H1 (cell line): ENCODE measurements around the gene EPS8. TPM values are rescaled to one million over a fixed set of nuclear protein-coding genes. Genes with fewer than 3 reads are reported as not detected.

Source experiments
- CTCF ChIA-PET: fragments of 300-600 bp; sonication (Branson Sonifier 250); formaldehyde crosslinking; loops from one replicate; lab custom pipeline; 2021; ENCODE audit not compliant: partially characterized antibody; lab: Charles Lee
- POLR2A ChIA-PET: fragments of 300-600 bp; sonication (Branson Sonifier 250); formaldehyde crosslinking; loops from one replicate; lab custom pipeline; 2021; ENCODE audit warnings: inconsistent platforms; ENCODE audit not compliant: partially characterized antibody; lab: Charles Lee
- DNase-seq, 2 experiments: peaks; one replicate each; pipeline versions ENCODE4 v3.0.0 to v3.0.0-alpha.2; 2010 to 2022; ENCODE audit warnings: low spot score in 2 of 2, low read depth in 1 of 2, mixed read lengths in 1 of 2
- FAIRE-seq: peaks from 2 replicates; lab custom pipeline; 2011; peaks lifted over from hg19 to GRCh38; lab: Jason Lieb, UNC
- H2AFZ ChIP-seq: 2 replicates; pipeline ENCODE4 v1.8.1; 2012; ENCODE audit warnings: low read length, inconsistent platforms
- H2AK5ac ChIP-seq: 2 replicates; pipeline ENCODE4 v1.6.1; 2013; ENCODE audit warnings: low read depth, low read length
- H2BK120ac ChIP-seq: replicated peaks from 2 replicates; pipeline ENCODE3; 2013; ENCODE audit warnings: low read depth, low read length, inconsistent platforms
- H2BK12ac ChIP-seq: 2 replicates; pipeline ENCODE4 v1.6.1; 2013; ENCODE audit warnings: low read depth, low read length
- H2BK15ac ChIP-seq: 2 replicates; pipeline ENCODE4 v1.6.1; 2013; ENCODE audit warnings: low read length
- H2BK20ac ChIP-seq: 2 replicates; pipeline ENCODE4 v1.6.1; 2013; ENCODE audit warnings: low read length
- H2BK5ac ChIP-seq: 2 replicates; pipeline ENCODE4 v1.6.1; 2013; ENCODE audit warnings: low read depth, low read length
- H3K14ac ChIP-seq: 2 replicates; pipeline ENCODE4 v1.6.1; 2013; ENCODE audit warnings: inconsistent platforms; ENCODE audit not compliant: insufficient read length
- H3K18ac ChIP-seq: 2 replicates; pipeline ENCODE4 v1.6.1; 2013; ENCODE audit warnings: low read length; ENCODE audit errors: extremely low read depth
- H3K23ac ChIP-seq: 2 replicates; pipeline ENCODE4 v1.6.1; 2013; ENCODE audit warnings: inconsistent platforms; ENCODE audit not compliant: insufficient read length
- H3K23me2 ChIP-seq: 2 replicates; pipeline ENCODE4 v1.6.1; 2013; ENCODE audit warnings: low read depth, low read length
- H3K27ac ChIP-seq: 2 replicates; pipeline ENCODE4 v1.6.1; 2011; ENCODE audit warnings: low read depth, low read length, inconsistent platforms
- H3K27me3 ChIP-seq, 4 experiments: replicated peaks in 1 of 4; 1 replicate in 1 of 4; 2 replicates in 3 of 4; pipeline versions ENCODE4 v1.6.1 to v1.8.1; 2011 to 2013; ENCODE audit warnings: low read length in 3 of 4, mild to moderate bottlenecking in 3 of 4, inconsistent platforms in 2 of 4, mixed read lengths in 2 of 4, moderate library complexity in 1 of 4; ENCODE audit not compliant: control insufficient read depth in 3 of 4, insufficient read depth in 3 of 4; ENCODE audit errors: extremely low read depth in 1 of 4
- H3K36me3 ChIP-seq, 4 experiments: 2 replicates each; pipeline versions ENCODE4 v1.6.1 to v1.8.1; 2011 to 2013; ENCODE audit warnings: mild to moderate bottlenecking in 4 of 4, low read length in 3 of 4, moderate library complexity in 2 of 4, control low read depth in 1 of 4, inconsistent platforms in 1 of 4; ENCODE audit not compliant: insufficient read depth in 4 of 4, control insufficient read depth in 2 of 4
- H3K4ac ChIP-seq: replicated peaks from 2 replicates; pipeline ENCODE3; 2013; ENCODE audit warnings: low read length, low read depth, mixed read lengths, inconsistent platforms; ENCODE audit not compliant: insufficient read length
- H3K4me1 ChIP-seq, 4 experiments: replicated peaks in 1 of 4; 1 replicate in 1 of 4; 2 replicates in 3 of 4; pipeline versions ENCODE4 v1.6.1 to v1.8.1; 2011 to 2013; ENCODE audit warnings: low read length in 3 of 4, inconsistent platforms in 2 of 4, mixed read lengths in 1 of 4; ENCODE audit not compliant: insufficient read depth in 4 of 4, control insufficient read depth in 3 of 4
- H3K4me2 ChIP-seq, 2 experiments: 2 replicates each; pipeline versions ENCODE4 v1.6.1 to v1.8.1; 2011 to 2013; ENCODE audit warnings: low read depth in 2 of 2, low read length in 2 of 2, control low read depth in 1 of 2, inconsistent platforms in 1 of 2, mild to moderate bottlenecking in 1 of 2; ENCODE audit not compliant: insufficient read depth in 1 of 2
- H3K4me3 ChIP-seq, 4 experiments: fragments of 200-600, 300-600 bp in 1 of 4; sonication (generic), shearing (Covaris generic), sonication (Bioruptor Twin) in 1 of 4; 2 replicates each; pipeline versions ENCODE4 v1.5.1 to v1.8.1; 2011 to 2016; ENCODE audit warnings: low read length in 4 of 4, low read depth in 3 of 4, control low read depth in 2 of 4, inconsistent platforms in 2 of 4, mild to moderate bottlenecking in 2 of 4, mixed read lengths in 1 of 4, moderate library complexity in 1 of 4; ENCODE audit not compliant: insufficient read depth in 2 of 4; ENCODE audit errors: extremely low read depth in 1 of 4
- H3K56ac ChIP-seq: replicated peaks from 2 replicates; pipeline ENCODE3; 2013; ENCODE audit warnings: low read depth, mild to moderate bottlenecking, mixed read lengths, low read length, inconsistent platforms; ENCODE audit not compliant: insufficient read length
- H3K79me1 ChIP-seq: 2 replicates; pipeline ENCODE4 v1.6.1; 2013; ENCODE audit warnings: low read depth, low read length, control low read depth
- H3K79me2 ChIP-seq, 2 experiments: 2 replicates each; pipeline versions ENCODE4 v1.6.1 to v1.8.1; 2012 to 2013; ENCODE audit warnings: low read length in 2 of 2, mild to moderate bottlenecking in 2 of 2, inconsistent platforms in 1 of 2; ENCODE audit not compliant: insufficient read depth in 2 of 2, control insufficient read depth in 1 of 2
- H3K9ac ChIP-seq, 4 experiments: replicated peaks in 1 of 4; 1 replicate in 1 of 4; 2 replicates in 3 of 4; pipeline versions ENCODE4 v1.6.1 to v1.8.1; 2011 to 2013; ENCODE audit warnings: low read depth in 3 of 4, low read length in 3 of 4, control low read depth in 2 of 4, mild to moderate bottlenecking in 2 of 4, moderate library complexity in 2 of 4, inconsistent platforms in 1 of 4; ENCODE audit errors: extremely low read depth in 1 of 4
- H3K9me3 ChIP-seq, 2 experiments: 2 replicates each; pipeline versions ENCODE4 v1.6.1 to v1.8.1; 2012 to 2013; ENCODE audit warnings: mild to moderate bottlenecking in 2 of 2, moderate library complexity in 2 of 2, control low read depth in 1 of 2, inconsistent platforms in 1 of 2, low read depth in 1 of 2, low read length in 1 of 2, mixed read lengths in 1 of 2; ENCODE audit not compliant: insufficient read depth in 2 of 2
- H4K20me1 ChIP-seq, 2 experiments: replicated peaks in 1 of 2; 2 replicates each; pipeline versions ENCODE3 to v1.8.1; 2011 to 2013; ENCODE audit warnings: inconsistent platforms in 2 of 2, low read length in 2 of 2, mild to moderate bottlenecking in 1 of 2; ENCODE audit not compliant: insufficient read depth in 2 of 2, control insufficient read depth in 1 of 2
- H4K5ac ChIP-seq: 2 replicates; pipeline ENCODE4 v1.6.1; 2013; ENCODE audit warnings: low read length, low read depth, mixed read lengths, inconsistent platforms; ENCODE audit not compliant: insufficient read length
- H4K8ac ChIP-seq: 2 replicates; pipeline ENCODE4 v1.8.0; 2013; ENCODE audit warnings: mild to moderate bottlenecking, moderate library complexity, low read length, inconsistent platforms; ENCODE audit not compliant: insufficient read depth; ENCODE audit errors: extremely low read depth
- H4K91ac ChIP-seq: replicated peaks from 2 replicates; pipeline ENCODE3; 2013; ENCODE audit warnings: low read length, mixed read lengths, inconsistent platforms; ENCODE audit not compliant: insufficient read length
- CTBP2 ChIP-seq: IDR thresholded peaks from 2 replicates; pipeline ENCODE4 v1.7.0; 2011; ENCODE audit warnings: borderline replicate concordance, mild to moderate bottlenecking, moderate library complexity, mixed read lengths, low read length; ENCODE audit not compliant: insufficient read depth, insufficient read length
- EGR1 ChIP-seq: IDR thresholded peaks from 2 replicates; pipeline ENCODE4 v1.6.1; 2011; ENCODE audit warnings: low read depth, low read length, borderline replicate concordance
- EP300 ChIP-seq, 2 experiments: IDR thresholded peaks; 1 replicate in 1 of 2; 2 replicates in 1 of 2; pipeline ENCODE4 v1.6.1; 2011 to 2012; ENCODE audit warnings: low read depth in 2 of 2, low read length in 2 of 2, mild to moderate bottlenecking in 2 of 2, borderline replicate concordance in 1 of 2, inconsistent platforms in 1 of 2, moderate library complexity in 1 of 2
- GABPA ChIP-seq: IDR thresholded peaks from 2 replicates; pipeline ENCODE4 v1.6.1; 2011; ENCODE audit warnings: mild to moderate bottlenecking, low read length, moderate library complexity, borderline replicate concordance; ENCODE audit not compliant: insufficient read depth
- GTF2F1 ChIP-seq: IDR thresholded peaks from 2 replicates; pipeline ENCODE4 v1.6.1; 2012; ENCODE audit warnings: low read depth, low read length, improper control_type of control experiment, borderline replicate concordance
- HDAC2 ChIP-seq, 2 experiments: fragments of 300-600 bp in 1 of 2; sonication (generic) in 1 of 2; IDR thresholded peaks; 2 replicates each; pipeline ENCODE4 v1.6.1; 2011 to 2012; ENCODE audit warnings: low read depth in 2 of 2, low read length in 2 of 2, mild to moderate bottlenecking in 2 of 2, moderate library complexity in 2 of 2, borderline replicate concordance in 1 of 2, inconsistent platforms in 1 of 2
- RBBP5 ChIP-seq: IDR thresholded peaks from 2 replicates; pipeline ENCODE4 v1.7.1; 2012; ENCODE audit warnings: low read depth, mild to moderate bottlenecking, inconsistent platforms, low read length, moderate library complexity, borderline replicate concordance
- RXRA ChIP-seq: IDR thresholded peaks from 2 replicates; pipeline ENCODE4 v1.6.1; 2011; ENCODE audit warnings: low read depth, mild to moderate bottlenecking, low read length, moderate library complexity; ENCODE audit not compliant: insufficient read depth
- SIN3A ChIP-seq, 2 experiments: IDR thresholded peaks in 1 of 2; conservative IDR thresholded peaks in 1 of 2; 2 replicates each; pipeline ENCODE4 v1.6.1; 2011 to 2012; ENCODE audit warnings: low read length in 2 of 2, improper control_type of control experiment in 1 of 2, low read depth in 1 of 2, mild to moderate bottlenecking in 1 of 2
- TAF7 ChIP-seq: optimal IDR thresholded peaks from 2 replicates; pipeline ENCODE3; 2011; ENCODE audit warnings: low read depth, mild to moderate bottlenecking, inconsistent platforms, low read length, moderate library complexity, borderline replicate concordance
- USF2 ChIP-seq: IDR thresholded peaks from 2 replicates; pipeline ENCODE4 v1.6.1; 2011; ENCODE audit warnings: low read length, improper control_type of control experiment
- WGBS, 2 experiments: shearing (Covaris generic) in 1 of 2; methylation state at CpG; one replicate each; pipeline versions ENCODE4 v1.1.6 to v1.1.7; 2013 to 2015; ENCODE audit warnings: low lambda C conversion rate in 2 of 2, mixed read lengths in 2 of 2, inconsistent platforms in 1 of 2, low coverage in 1 of 2, missing lambda C conversion rate in 1 of 2; ENCODE audit not compliant: insufficient replicate concordance in 2 of 2, insufficient coverage in 1 of 2, insufficient read length in 1 of 2; ENCODE audit errors: extremely low coverage in 1 of 2, missing lambda C conversion rate in 1 of 2; 5-methylcytosine and 5-hydroxymethylcytosine counted together
- polyA plus RNA-seq, 7 experiments: library from polyadenylated mRNA; depleted of rRNA in 3 of 7; stranded (reverse) in 5 of 7; unstranded in 2 of 7; fragments of >200 nt in 5 of 7; fragments of 200-250 nt in 2 of 7; gene quantifications; 1 replicate in 5 of 7; 2 replicates in 1 of 7; 4 replicates in 1 of 7; pipeline versions ENCODE4 v1.2.1 to v1.2.3, GENCODE V29; 2011 to 2013; ENCODE audit warnings: missing spikeins in 2 of 7, mixed read lengths in 2 of 7
- total RNA-seq: library from RNA; stranded (reverse); fragmentation: NEBNext Ultra II Directional; extraction: Animal tissue kit (Norgen Biotek cat#: 25700); gene quantifications from 2 replicates; pipeline ENCODE4 v1.2.1, GENCODE V29; 2021

EPS8 gene
- total and polyA plus RNA-seq, 2 of the 8 experiments (the other 6 are each of a cell fraction or from before 2014, with no cell fraction given) = 3.0 to 4.6 TPM

- Histone ChIP-seq H3K79me2 (no peaks in the 10 kb centered on the region), H2BK20ac (no peak overlapping the region), H3K4me1 (peaks cover 0 to 5% (median 2%) of the 10 kb centered on the region in 4 experiments; a peak in 1 of 7 replicates), H3K23me2 (no peaks in the 10 kb centered on the region; the same call in 1 of the 2 replicates), H3K4me3 (no peak overlapping the region), H3K79me1 (no peaks in the 10 kb centered on the region), H3K18ac (no peak overlapping the region), H4K8ac (no peak overlapping the region), H2BK120ac (no peak overlapping the region), H4K5ac (no peak overlapping the region), H2BK15ac (no peak overlapping the region), H3K23ac (no peak overlapping the region), H3K36me3 (no peaks in the 10 kb centered on the region), H3K27me3 (no peaks in the 10 kb centered on the region), H3K27ac (no peak overlapping the region), H3K56ac (no peak overlapping the region), H2BK5ac (no peak overlapping the region), H3K9ac (no peak overlapping the region), H3K4ac (no peak overlapping the region), H2AK5ac (no peak overlapping the region), H3K14ac (no peak overlapping the region), H3K9me3 (no peaks in the 10 kb centered on the region), H2BK12ac (no peak overlapping the region), H2AFZ (no peak overlapping the region), H3K4me2 (no peak overlapping the region), H4K20me1 (no peaks in the 10 kb centered on the region), H4K91ac (no peak overlapping the region)
- WGBS, 2 experiments = 86% methylated on average over 1 of the region's 1 CpG; no CpG with 5 or more reads in 1 of the 2 experiments
- CTCF ChIA-PET = interaction anchor here (1.0 kb wide), 1 partner anchor 140 kb away, joined by 3 read pairs; no protein-coding TSS in a partner anchor
- no peak for FAIRE-seq
- DNase-seq = no peak
- POLR2A ChIA-PET = no interaction called here
- TF ChIP-seq EP300 (IDR thresholded peaks at IDR 0.05; ENCODE audit: borderline replicate concordance in 1 of 2, low read depth in 2 of 2, low read length in 2 of 2) = no peak
- TF ChIP-seq RBBP5 = no peak
- no peak for TF ChIP-seq HDAC2 (IDR thresholded peaks at IDR 0.05; ENCODE audit: borderline replicate concordance in 1 of 2, low read depth in 2 of 2, low read length in 2 of 2)
- no peak for TF ChIP-seq TAF7
- TF ChIP-seq USF2 = no peak
- no peak for TF ChIP-seq SIN3A (conservative IDR thresholded peaks at IDR 0.05 in 1 of 2, IDR thresholded peaks at IDR 0.05 in 1 of 2; ENCODE audit: low read depth in 1 of 2, low read length in 2 of 2)
- no peak for TF ChIP-seq GTF2F1
- TF ChIP-seq CTBP2 = no peak
- no peak for TF ChIP-seq RXRA
- TF ChIP-seq GABPA = no peak
- TF ChIP-seq EGR1 = no peak
Observed at GRCh38 chr12:15633201-15633600, 156.0 kb downstream of the EPS8 start.
